Measurements from ENCODE around the gene PARP8.

Gene PARP8

DNA sequence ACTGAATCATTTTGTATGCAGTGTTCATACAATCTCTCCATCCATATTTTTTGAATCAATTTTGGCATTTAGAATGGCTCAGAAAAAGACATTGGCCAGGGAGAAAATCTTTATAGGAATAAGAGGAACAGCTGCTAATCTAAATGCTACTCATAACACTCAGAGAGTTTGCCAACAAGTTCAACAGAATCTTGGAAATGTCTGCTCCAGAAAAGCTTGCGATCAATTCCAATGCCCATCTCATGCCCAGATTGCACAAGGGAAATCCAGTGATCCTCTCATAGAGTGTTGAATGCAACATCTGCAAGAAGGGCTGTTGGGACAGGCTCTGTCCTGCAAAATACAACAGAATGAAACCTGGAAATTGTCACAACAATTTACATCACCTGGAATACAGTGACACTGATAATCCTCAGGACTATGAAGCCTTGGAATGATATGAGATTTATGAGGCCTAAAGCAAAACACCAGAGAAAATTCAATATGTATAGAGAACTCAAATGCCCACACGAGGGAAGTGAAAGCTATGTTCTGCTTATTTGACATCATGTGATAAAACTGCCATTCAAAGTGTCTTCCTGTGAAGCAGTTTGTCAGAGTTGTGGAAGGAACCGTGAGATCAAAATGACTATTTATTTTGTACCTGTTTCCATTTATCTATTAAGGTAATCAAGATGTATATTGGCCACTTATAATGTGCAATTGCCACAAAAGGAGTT is 190.1 kb downstream of the PARP8 start:
- no peak for DNase-seq

DNA sequence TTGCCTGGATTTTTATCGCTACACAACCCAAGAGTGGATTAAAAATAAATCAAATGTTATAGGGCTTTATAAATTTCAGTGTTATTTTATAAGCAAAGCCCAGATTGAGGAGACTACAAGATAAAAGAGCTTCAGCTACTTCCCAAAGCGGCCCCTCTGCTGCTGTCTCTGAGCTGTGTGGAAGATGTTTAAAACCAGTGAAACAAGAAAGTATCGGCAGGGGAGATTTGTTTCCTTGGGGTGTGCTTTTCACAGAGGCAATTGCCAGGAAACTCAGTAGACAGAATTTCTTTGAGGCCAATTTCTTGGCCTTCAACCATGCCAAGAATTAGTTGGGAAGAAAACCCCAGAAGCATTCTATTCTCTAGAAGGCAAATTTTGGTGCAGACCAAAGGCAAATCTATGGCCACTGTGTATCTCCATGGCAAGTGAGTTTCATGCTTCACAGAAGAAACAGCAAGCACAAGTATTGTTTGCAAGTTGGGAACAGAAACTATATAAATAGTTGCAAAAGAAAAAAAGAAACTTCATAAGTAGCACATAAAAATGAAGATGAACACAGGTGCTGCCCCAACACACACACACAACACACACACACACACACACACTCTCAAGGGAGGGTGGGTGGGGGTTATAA is 197.2 kb downstream of the PARP8 start:
- no peak for DNase-seq

GRCh38 chr5:50864466-50864865 is 198.0 kb downstream of the PARP8 start:
- DNase-seq: no peak

DNA sequence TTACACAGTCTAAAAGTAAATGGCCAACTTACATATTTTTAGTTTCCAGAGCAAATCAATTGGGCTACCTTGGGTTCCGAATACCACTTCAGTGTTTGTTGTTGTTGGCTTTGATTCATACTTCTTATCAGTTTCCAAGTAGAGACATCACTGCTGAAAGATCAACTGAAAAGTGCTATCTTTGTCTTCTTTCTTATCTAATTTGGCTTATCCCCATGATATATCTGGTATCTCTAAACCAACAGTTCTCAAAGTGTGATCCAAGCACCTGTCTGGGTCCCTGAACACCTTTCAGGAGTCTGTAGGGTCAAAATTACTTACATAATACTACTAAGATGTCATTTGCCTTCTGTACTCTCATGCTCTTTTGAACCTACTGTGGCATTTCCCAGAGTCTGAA is 200.0 kb downstream of the PARP8 start:
- no peak for DNase-seq

DNA sequence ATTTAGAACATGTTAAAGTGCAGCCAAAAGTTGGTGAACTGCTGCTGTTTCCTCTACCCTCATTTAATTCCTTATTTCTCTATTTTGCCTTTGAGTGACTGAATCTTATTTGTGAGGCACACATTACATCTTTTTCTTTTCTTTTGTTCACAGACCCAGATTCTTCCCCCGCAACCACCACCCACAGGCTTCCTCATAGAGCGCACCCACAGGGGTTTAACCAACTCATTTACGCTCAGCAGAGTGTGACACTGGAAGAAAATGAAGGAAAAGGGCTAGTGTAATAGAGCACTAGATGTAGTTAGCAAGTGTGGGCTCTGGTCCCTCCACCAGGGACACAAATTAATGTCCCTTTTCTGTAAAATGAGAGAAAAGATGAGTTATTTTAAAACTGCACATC is 200.7 kb downstream of the PARP8 start:
- no peak for DNase-seq

DNA sequence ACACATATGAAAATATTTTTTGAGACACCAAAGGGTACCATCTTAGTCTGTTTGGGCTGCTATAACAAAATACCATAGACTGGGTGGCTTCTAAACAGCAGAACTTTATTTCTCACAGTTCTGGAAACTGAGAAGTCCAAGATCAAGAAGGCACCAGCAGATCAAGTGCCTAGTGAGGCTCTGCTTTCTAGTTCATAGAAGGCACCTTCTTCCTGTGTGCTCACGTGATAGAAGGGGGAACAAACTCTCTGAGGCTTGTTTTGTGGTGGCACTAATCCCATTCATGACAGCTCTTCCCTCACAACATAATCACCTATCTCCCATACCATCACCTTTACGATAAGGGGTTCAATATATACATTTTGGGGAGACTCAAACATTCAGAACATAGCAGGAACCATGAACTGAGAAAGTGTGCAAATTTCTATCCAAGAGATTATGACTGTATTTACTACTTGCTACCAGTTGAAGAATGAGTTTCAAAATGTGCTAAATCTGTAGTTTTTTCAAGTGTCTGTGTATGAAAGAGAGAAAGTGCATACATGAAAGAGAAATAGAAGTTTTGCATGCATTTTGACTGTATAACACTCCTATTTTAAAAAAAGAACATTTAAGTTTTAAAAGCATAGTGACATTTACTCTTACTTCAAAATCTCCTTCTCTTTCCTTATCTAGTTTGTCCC is 207.3 kb downstream of the PARP8 start:
- no peak for DNase-seq

GRCh38 chr5:50874306-50875001 is 208.0 kb downstream of the PARP8 start:
- no peak for DNase-seq

GRCh38 chr5:50875002-50875344 is 208.5 kb downstream of the PARP8 start:
- DNase-seq: no peak

DNA sequence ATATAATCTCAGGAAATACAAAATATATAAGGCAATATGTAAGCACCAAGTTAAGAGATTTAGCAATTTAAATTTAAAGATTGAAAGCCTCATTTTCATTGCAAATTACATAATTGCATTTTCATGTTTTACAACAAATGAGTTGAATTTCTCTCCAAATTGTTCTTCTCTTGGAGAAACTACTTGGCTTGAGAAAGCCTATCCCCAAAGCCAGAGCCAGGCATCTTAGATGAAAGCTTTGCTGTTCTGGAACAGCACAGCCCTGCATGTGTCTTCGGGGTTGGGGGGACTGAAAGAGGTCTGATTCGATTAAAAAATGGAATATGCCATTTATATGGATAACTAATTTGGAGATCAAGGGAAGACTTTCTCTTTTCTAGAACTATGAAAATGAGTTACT is 212.0 kb downstream of the PARP8 start:
- DNase-seq: no peak

DNA sequence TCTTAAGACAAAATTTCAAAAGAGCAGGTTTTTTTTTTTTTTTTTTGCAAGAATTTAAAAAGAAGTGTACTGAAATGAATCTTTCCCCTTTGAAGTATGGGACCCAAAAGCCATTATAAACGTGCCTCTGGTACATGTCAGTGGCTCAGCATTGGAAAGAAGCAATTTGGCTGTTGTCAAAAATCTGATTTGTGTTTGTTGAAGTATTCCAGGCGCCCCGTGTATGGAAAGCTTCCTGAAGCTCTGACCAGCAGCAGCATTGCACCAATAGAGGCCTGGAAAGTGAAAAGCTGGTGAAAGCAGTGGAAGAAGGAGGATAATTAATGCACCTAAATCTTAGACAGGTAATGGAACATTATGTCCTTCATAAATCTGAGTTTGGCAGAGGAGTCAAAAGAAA is 215.0 kb downstream of the PARP8 start:
- no peak for DNase-seq

DNA sequence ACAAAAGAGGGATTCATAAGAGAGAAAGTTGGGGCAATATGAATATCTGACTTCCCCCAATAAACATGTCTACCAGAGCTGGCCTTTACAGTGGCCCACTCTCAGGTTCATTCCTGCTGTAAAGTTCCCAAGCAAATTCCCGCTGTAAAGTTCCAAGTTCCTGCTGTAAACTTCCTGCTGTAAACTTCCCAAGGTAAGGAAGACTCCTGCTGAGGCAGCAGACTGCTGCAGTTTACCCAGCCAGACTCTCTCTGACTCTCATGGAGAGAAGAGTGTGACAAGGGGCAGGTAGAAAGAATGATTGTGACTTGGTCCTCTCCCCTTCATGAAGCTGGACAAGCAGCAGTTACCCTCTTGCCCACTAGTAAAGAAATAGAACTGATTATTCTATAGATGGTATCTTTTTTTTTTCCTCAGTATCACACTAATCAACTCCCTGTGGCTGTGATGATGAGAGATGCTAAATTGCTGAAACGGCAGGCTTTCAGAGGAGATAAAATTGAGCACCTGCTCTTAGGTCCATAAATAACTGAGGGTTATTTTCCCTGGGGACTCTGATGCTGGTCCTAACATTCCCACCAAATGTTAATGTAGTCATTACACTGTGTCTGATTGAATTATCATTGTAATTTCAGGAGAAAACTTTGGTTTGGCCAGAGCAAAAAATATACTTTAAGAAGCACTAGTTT is 220.4 kb downstream of the PARP8 start:
- no peak for DNase-seq

DNA sequence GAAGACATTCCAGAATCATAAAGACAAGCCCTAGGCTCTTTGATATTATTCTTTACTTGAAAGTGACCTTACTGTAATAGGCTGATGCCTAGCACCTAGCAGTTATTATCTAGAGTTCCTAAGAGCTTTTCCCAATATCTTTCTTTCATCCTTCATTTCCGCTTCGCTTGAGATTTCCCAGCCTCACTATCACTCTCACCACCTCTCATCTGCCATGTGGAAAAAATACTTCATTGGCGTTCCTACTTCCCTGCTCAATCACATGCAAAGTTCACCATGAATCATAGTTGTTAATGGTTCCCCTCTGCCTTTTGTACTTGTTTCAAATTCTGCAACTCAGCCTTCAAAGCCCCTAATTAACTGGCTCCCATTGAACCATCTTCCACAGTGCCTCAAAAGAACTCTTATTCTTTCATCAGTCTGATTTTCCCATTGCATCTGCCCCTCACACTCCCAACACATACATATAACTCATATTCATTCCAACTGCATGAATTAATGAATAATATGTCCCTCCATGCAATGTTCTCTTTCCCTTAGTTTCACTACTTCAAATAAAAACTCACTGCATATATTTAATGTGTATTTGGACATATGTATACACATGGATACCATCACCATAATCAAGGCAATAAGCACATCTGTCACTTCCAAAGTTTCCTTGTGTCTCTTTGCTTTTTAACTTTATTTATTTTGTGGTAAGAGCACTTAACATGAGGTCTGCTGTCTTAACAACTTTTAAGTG is 221.6 kb downstream of the PARP8 start:
- no peak for DNase-seq

- DNase-seq: no peak
These were observed 222.3 kb downstream of the PARP8 start for GRCh38 chr5:50888751-50889150.

- DNase-seq: no peak
These were observed 223.4 kb downstream of the PARP8 start for GRCh38 chr5:50889790-50890189.
